HT-29 (cell line): Measurements from ENCODE around the gene MAP7D1. TPM values are rescaled to one million over a fixed set of nuclear protein-coding genes. Genes with fewer than 3 reads are reported as not detected.
"Not testable (repeated sequence)": the region's sequence is repeated elsewhere in the genome, so short reads cannot be mapped to it uniquely, and the experiment has no call there.

ENCODE experiments used
- DNase-seq: peaks from one replicate; pipeline ENCODE4 v3.0.0-alpha.2; 2015; ENCODE audit warnings: low spot score
- total RNA-seq: library from RNA; depleted of rRNA; stranded (reverse); fragments of >200 nt; shearing (Covaris generic); gene quantifications from 2 replicates; pipeline ENCODE4 v1.2.3, GENCODE V29; 2014

MAP7D1 gene
- total RNA-seq, 1 experiment from 2014 or later, result 76.6 TPM

DNA sequence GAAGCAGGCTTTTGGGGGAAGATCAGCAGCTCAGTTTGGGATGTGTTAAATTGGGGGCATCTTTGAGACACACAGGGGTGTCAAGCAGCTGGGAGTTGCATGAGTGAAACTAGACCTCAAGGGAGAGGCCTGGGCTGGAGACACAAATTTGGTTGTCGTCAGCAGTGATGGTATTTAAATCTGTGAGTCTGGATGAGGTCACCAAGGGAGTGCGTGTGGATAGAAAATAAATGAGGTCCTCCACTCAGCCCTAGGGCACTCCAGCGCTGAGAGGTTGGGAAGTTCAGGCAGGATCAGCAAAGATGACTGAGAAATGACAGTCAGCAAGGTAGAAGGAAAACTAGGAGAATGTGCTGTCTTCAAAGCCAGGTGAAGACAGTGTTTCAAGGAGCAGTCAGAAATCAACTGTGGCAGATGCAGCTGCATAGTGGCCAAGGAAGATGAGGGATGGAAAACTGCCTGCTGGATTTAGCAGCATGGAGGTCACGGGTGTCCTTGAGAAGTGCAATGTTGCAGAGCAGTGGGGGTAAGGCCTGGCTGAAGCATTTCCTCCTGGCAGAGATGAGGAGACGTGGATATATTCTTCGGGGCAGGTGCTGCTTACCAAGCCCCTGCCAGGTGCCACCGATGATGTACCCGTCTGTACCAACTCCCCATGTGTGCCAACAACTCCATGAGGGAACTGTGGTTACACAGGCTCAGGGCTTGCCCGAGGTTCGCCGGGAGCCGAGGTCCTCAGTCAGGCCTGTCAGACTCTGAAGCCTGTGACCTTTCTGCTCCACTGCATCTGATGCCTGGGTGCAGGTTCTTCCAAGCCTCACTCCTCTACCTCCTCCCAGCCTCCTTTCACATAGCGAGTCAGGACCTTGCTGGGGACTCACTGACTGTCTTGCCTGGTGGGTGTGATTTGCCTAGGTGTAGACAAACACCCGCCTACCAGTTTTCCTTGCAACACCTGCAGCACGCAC lies 11.3 kb downstream of the MAP7D1 start:
- DNase-seq, result no peak

DNA sequence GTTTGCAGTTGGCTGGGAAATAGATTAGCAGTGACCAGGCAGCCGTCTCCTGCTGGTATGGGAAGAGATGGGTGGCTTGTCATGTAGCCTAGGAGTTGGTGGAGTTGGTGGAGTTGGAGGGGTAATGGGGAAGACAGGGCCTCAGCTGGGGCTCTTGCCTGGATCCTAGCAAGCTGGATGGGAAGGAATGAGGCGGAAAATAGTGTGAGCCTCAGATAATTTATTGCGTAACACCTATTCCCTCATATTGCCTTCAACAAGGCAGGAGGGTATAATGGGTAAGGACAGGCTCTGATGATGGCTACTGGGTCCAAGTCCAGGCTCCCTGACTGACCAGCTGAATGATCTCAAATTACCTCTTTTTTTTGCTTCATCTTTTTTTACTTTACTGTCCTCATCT lies 12.6 kb downstream of the MAP7D1 start:
- DNase-seq, result no peak

DNA sequence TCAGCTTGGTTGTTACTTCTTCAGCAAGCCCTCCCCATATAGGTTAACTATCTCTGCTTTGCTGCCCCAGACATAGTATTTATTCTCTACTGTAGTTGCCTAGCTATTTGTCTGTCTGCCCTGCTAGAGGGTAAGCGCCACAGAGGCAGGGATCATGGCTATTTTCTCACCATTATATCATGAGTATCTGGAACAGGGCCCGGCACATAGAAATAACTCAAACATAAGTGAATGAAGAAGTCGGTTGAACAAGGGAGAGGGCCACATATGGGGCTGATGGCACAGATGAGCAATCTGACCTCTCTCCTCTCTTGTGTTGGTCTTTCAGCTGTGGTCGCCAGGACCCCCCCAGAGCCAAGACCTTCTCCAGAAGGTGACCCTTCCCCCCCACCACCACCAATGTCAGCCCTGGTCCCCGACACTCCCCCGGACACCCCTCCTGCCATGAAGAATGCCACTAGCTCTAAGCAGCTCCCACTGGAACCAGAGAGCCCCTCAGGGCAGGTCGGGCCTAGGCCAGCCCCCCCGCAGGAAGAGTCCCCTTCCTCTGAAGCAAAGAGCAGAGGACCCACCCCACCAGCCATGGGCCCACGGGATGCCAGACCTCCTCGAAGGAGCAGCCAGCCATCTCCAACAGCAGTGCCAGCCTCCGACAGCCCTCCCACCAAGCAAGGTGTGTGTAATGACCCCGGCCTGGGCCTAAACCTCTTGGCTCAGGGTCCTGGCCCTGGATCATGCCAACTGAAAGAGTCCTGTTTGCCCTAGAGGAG lies 14.9 kb downstream of the MAP7D1 start:
- no peak for DNase-seq

DNA sequence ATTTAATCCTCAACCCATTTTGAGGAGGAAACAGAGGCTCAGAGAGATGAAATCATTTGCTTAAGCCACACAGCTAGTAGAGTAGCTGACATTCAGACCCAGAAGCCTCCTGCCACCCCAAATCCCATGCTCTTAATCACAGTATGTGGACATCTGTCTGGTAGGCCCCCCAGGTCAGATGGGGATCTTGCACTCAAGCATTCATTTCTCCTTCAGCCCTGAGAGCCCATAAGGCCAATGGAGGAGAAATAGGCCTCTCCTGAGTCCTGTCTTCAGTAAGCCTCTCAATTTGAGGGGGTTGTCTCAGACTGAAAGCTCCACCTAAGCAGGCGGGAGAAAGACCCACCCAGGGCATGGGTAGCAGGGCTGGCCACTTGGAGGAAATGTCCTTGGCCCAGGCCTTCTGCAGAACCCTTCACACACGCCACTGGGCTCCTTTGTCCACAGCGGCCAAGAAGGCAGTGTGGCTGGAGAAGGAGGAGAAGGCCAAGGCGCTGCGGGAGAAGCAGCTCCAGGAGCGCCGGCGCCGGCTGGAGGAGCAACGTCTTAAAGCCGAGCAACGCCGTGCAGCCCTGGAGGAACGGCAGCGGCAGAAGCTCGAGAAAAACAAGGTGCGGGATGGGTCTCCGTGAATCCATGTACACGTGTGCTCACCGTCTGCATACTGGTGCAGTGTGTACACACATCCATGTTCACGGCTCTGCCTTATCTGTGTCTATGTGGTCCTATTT lies 16.2 kb downstream of the MAP7D1 start:
- no peak for DNase-seq

DNA sequence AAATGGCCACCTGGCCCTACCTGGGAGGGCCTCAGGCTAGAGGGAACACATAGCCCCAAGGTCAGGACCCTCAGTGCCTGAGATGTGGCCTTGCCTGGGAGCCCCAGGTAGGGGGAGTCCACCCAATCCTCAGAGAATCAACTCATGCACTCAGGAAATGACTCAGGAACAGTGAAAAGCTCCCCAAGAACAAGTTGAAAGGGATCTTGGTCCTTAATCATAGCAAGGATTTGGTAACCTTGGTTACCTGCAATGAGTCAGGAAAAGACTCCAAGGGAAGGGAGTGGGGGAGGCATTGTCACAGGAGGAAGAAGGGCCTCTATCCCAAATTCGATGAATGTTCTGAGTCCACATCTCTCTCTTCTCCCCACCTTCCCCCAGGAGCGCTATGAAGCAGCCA lies 17.0 kb downstream of the MAP7D1 start:
- DNase-seq, result no peak

DNA sequence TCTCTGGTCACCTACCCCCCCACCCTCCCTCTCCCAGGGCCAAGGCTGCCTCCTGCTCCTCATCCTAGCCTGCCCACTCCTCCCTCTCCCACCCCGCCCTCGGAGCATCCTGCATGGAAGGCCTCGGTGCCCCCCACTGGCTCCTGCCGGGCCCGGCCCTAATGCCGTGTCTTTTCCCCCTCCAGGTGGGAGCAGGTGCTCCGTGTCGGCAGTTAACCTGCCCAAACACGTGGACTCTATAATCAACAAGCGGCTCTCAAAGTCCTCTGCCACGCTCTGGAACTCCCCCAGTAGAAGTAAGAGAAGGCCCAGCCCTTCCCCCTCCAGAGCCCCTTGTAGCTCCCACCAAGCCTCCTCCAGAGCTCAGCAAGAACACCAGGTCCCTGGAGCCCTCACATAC lies 18.8 kb downstream of the MAP7D1 start:
- DNase-seq, result no peak

DNA sequence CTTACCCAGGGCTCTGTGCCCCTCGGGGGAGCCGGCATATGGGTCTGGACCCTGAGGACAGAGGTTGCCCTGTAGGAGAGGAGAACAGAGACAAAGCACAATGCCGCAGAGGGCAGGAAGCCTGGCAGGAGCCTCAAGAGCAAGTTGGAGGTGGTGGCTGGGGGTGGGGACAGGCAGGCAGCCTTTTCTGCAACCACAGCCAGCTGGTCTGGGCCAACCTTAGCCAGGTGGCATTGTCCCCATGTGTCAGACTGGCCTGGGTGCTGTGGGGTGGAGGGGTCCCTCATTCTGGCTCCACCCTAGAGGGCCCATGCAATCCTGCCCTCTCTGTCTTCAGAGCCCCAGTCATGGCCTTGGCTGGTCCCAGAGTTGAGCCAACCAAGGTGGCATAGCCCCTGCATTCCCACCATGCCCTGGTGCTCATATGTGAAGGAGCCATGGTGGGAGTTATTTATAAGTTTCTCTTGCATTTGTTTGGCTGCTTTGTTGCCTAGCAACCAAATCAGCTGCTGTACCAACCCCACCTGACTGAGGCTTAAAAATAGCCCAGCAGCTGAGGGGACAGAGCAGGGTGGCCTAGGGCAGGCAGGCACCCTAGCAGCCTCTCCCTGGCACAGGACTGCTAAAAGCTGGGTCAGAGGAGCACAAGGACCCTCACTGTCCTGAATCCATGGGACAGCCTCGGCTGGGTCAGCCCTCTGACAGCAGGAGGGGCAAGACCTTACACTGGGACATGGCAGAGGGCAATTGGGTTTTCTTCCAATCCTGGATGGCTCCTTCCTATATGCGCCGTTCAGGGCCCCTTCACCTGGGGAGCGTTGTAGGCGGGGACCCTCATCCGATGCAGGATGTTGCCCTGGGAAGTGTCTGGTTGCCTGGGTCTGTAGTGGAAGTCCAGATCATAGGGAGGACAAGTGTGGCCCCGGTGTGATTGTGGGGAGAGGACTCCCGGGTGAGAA lies 19.5 kb downstream of the MAP7D1 start:
- peak; percentile 34 for DNase-seq

DNA sequence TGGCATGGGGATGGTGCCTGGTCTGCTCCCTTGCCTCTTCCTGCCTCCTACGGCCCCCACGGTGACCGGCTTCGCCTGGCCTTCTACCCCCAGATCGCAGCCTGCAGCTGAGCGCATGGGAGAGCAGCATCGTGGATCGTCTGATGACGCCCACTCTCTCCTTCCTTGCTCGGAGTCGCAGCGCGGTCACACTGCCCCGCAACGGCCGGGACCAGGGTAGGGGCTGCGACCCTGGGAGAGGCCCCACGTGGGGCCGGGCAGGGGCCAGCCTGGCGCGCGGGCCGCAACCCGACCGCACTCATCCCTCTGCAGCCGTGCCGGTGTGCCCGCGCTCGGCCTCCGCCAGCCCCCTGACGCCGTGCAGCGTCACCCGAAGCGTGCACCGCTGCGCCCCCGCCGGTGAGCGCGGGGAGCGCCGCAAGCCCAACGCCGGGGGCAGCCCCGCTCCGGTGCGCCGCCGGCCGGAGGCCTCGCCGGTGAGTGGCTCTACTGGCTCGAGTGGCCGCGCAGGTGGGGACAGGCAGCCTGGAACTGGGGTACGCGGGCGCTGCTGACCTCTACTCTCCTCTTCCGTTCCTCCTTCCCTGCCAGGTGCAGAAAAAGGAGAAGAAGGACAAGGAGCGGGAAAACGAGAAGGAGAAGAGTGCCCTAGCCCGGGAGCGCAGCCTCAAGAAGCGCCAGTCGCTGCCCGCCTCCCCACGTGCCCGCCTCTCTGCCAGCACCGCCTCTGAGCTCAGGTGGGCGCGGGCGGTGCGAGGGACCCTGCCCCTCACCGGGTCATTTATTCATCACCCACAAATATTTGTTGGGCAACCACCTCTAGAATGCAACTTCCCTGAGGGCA lies 20.4 kb downstream of the MAP7D1 start:
- no peak for DNase-seq

DNA sequence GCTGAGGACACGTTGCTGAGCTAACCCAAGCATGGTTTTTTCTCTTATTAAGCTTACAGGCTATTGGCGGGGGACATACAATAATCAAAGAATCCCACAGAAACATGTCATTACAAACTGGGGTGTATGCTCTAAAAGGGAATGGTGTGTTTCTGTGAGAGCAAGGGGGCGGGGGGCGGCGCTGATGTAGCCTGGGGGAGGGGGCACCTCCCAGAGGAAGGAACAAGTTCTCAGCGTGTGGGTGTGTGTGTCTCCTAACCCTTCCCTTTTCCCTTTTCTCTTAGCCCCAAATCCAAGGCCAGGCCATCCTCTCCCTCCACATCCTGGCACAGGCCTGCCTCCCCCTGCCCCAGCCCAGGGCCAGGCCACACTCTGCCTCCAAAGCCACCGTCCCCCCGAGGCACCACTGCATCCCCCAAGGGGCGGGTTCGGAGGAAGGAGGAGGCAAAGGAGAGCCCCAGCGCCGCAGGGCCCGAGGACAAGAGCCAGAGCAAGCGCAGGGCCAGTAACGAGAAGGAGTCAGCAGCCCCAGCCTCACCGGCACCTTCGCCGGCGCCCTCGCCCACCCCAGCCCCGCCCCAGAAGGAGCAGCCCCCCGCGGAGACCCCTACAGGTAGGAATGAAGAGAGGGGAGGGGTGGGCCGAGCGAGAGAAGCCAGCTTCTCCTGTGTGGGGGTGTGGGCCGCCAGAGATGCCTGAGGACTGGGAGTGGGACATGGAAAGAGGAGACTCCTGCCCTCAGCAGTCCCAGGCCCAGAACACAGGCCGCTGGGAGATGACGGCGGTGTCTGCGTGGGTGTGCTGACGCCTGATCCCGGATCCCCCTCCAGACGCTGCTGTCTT lies 21.9 kb downstream of the MAP7D1 start:
- DNase-seq, result no peak

DNA sequence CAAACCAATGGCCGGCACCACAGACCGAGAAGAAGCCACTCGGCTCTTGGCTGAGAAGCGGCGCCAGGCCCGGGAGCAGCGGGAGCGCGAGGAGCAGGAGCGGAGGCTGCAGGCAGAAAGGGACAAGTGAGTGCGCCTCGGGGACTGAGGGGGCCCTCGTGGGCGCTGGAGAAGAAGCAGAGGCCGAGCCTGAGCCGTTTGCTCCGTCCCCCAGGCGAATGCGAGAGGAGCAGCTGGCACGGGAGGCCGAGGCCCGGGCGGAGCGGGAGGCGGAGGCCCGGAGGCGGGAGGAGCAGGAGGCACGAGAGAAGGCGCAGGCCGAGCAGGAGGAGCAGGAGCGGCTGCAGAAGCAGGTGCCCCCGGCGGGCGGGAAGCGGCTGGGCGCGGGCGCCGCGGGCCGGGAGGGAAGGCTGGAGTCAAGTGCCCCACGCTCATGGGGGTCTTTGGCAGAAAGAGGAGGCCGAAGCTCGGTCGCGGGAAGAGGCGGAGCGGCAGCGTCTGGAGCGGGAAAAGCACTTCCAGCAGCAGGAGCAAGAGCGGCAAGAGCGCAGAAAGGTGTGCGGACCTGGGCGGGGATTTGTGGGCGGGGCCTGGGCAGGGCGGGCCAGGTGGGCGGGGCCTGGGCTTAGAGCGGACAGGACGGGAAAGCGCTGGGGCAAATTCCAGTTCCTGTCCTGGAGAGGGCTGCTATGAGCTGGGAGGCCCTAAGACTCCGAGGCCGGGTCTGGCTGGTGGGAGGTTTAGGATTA lies 22.7 kb downstream of the MAP7D1 start:
- DNase-seq, result peak; percentile 87

DNA sequence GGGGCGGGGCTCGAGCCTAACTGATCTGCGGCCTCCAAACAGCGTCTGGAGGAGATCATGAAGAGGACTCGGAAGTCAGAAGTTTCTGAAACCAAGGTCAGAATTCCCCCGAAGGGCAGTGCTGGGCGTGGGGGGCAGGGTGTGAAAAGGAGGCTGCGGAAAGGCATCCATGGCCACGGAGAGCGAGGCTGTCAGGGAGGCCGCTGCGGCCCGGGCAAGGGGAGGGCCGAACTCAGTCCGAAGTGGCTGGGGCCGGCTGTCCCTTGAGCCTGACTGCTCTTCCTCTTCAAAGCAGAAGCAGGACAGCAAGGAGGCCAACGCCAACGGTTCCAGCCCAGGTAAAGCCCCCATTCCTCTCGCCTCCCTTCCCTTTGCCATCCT lies 23.2 kb downstream of the MAP7D1 start:
- DNase-seq, result no peak

DNA sequence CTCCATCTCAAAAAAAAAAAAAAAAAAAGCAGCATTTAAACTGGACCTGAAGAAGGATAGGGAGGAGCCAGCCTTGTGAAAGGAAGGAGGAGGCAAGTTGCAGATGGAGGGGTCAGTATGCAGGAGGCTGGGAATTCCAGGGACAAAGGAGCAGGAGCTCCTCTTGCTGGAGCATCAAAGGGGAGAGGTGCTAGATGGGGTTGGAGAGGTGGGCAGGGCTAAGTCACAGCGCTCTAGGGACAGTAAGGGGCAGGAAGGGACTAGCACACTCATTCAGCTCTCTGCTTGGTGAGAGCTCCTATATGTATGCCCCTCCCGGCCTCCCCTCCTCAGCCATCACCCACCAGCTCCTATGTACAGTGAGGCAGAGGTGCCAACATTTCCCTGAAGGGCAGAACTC lies 26.8 kb downstream of the MAP7D1 start:
- no peak for DNase-seq

DNA sequence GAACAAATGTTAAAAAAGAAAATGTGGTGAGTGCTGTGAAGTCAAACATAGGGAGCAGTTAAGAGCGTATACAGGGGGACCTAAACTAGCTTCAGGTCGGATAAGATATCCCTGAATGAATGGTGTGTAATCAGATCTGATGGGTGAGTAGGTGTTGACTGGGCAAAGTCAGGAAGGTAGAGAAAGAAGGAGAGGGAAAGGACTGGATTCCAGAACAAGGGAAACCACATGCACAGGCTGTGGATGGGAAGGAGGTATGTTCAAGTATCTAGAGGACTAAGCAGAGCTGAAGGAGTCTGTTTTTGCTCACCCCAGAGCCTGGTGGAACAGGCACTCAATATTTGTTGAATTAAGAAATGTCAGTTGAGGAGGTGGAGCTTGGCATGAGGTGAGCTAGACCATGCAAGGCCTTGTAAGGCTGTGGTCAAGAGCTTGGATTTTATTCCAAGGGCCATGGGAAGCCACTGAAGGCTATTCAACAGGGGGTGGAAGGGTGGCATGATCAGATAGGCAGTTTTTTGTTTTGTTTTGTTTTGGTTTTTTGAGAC lies 27.4 kb downstream of the MAP7D1 start:
- no peak for DNase-seq

DNA sequence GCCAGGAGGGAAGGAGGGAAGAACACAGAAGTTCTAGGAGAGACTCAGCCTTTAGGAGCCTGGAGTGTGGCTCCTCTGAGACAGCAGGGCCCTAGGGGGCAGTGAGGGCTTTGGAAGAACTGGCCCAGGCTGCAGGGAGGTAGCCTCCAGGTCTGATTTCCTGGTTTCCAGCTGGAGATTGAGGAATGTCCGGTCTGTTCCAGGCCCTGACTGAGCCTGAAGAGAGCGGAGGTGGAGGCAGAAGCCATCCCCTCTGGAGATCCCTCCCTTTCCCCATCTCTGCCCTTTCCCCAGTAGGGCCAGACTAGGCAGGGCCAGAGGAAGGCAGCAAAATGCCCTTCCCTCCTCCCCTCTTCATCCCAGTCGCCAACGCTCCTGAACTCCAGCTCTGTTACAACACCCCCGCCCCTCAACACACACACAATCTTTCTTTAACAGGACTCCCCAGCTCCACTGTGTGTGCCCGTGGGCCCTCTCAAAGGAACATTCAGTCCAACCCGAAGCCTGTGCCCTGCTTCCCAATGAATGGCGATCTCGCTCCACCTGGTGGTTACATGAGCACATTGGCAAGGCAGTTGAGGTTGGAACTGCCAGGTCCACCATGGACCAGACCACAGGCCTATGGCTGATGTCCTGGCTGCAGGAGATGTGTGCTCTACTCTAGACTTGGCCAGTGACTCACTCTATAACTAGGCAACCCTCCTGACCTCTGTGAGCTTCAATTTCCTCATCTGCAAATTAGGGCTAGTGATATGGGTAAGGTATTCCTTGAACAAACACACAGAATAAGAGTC lies 32.0 kb downstream of the MAP7D1 start:
- DNase-seq, result peak; percentile 93

DNA sequence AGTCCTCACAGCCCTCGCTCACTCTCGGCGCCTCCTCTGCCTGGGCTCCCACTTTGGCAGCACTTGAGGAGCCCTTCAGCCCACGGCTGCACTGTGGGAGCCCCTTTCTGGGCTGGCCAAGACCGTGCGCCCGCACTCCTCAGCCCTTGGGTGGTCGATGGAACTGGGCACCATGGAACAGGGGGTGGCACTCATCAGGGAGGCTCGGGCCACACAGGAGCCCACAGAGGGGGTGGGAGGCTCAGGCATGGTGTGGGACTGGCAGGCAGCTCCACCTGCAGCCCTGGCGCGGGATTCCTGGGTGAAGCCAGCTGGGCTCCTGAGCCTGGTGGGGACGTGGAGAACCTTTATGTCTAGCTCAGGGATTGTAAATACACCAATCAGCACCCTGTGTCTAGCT lies 40.8 kb downstream of the MAP7D1 start:
- DNase-seq, result not testable (repeated sequence)

DNA sequence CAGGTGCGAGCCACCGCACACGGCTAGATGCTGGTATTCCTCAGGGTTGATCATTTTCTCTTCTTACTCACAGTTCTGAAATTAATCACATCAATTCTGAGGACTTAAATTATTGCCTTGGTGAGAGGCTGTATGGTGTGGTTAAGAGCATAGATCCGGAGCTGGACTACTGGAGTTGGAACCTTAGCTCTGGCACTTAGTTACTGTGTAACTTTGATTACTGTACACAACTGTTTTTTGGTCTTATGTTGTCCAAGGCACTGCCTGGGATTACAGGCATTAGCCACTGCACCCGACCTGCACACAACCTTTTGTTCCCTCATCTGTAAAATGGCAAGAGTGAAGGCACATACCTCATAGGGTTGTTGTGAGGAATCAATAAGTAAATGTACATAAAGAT lies 42.7 kb downstream of the MAP7D1 start:
- DNase-seq, result no peak
